ENCODE measurements around the gene FAM177A1. TPM values are rescaled to one million over a fixed set of nuclear protein-coding genes. Genes with fewer than 3 reads are reported as not detected.

Gene FAM177A1
- total RNA-seq, 2 experiments from 2014 or later = 48.8 to 56.8 TPM

Other genes starting within 250 kb of the FAM177A1 start
- 10 to 100 TPM; 67.8 to 68.0 TPM for gene BAZ1A, start 170.9 kb upstream of the FAM177A1 start, total RNA-seq
- 10 to 100 TPM; 82.6 to 87.7 TPM for gene SRP54, start 63.3 kb upstream of the FAM177A1 start, total RNA-seq
- gene PPP2R3C, start 75.7 kb downstream of the FAM177A1 start, total RNA-seq = 10 to 100 TPM; 48.9 to 51.8 TPM
- gene PRORP, start 76.3 kb downstream of the FAM177A1 start, total RNA-seq = 10 to 100 TPM; 43.4 to 44.6 TPM
- gene PSMA6, start 246.1 kb downstream of the FAM177A1 start, total RNA-seq = 100 to 1,000 TPM; 407 to 425 TPM